ENCODE measurements around the gene ALPK1.

GRCh38 chr4:112316360-112316759, 19.2 kb downstream of the ALPK1 start:
- TF ChIP-seq CTCF (IDR thresholded peaks at IDR 0.05) (no peak), POLR2AphosphoS5 (IDR thresholded peaks at IDR 0.05) (no peak)

All from suprapubic skin (tissue), 3 donors.